SK-N-SH treated with all-trans-retinoic acid at 6 μM for 48 hours (cell line): ENCODE data around the gene ABHD4.

Experiments used
- ATAC-seq: fragments of 200-7000 bp; cut with Tn5 transposase; 3 replicates; pipeline ENCODE4 v1.9.1; 2020; ENCODE audit warnings: mild to moderate bottlenecking, moderate library complexity
- ARNTL ChIP-seq: fragments of 450-650 bp; formaldehyde crosslinking; IDR thresholded peaks from 2 replicates; pipeline ENCODE4 v1.5.0; 2020; ENCODE audit warnings: low read depth, mild to moderate bottlenecking, moderate library complexity, borderline replicate concordance
- BACH2 ChIP-seq: fragments of 250-450 bp; sonication (Bioruptor Pico); IDR thresholded peaks from 2 replicates; pipeline ENCODE4 v1.9.0; 2021; ENCODE audit warnings: mild to moderate bottlenecking, borderline replicate concordance
- CREB5 ChIP-seq: fragments of 250-450 bp; sonication (Bioruptor Pico); IDR thresholded peaks from 2 replicates; pipeline ENCODE4 v1.5.1; 2020; ENCODE audit warnings: low read depth, mild to moderate bottlenecking, moderate library complexity
- CSRNP3 ChIP-seq: fragments of 250-450 bp; sonication (Bioruptor Pico); IDR thresholded peaks from 2 replicates; pipeline ENCODE4 v1.5.1; 2021; ENCODE audit warnings: mild to moderate bottlenecking, moderate library complexity
- ESRRG ChIP-seq: fragments of 250-450 bp; sonication (Bioruptor Pico); IDR thresholded peaks from 2 replicates; pipeline ENCODE4 v1.6.1; 2021; ENCODE audit warnings: mild to moderate bottlenecking
- GLIS3 ChIP-seq: fragments of 250-450 bp; sonication (Bioruptor Pico); IDR thresholded peaks from 2 replicates; pipeline ENCODE4 v1.5.0; 2020; ENCODE audit warnings: mild to moderate bottlenecking, moderate library complexity
- ISL1 ChIP-seq: fragments of 250-450 bp; sonication (Bioruptor Pico); IDR thresholded peaks from 2 replicates; pipeline ENCODE4 v2.1.2; 2022; ENCODE audit warnings: mild to moderate bottlenecking, moderate library complexity
- PATZ1 ChIP-seq: fragments of 250-450 bp; sonication (Bioruptor Pico); IDR thresholded peaks from 2 replicates; pipeline ENCODE4 v1.8.0; 2020; ENCODE audit warnings: mild to moderate bottlenecking, moderate library complexity, borderline replicate concordance
- POU6F1 ChIP-seq: fragments of 250-450 bp; sonication (Bioruptor Pico); IDR thresholded peaks from 2 replicates; pipeline ENCODE4 v1.8.0; 2021; ENCODE audit warnings: low read depth, mild to moderate bottlenecking, moderate library complexity, borderline replicate concordance
- PPARA ChIP-seq: fragments of 250-450 bp; sonication (Bioruptor Pico); IDR thresholded peaks from 2 replicates; pipeline ENCODE4 v1.5.0; 2020; ENCODE audit warnings: mild to moderate bottlenecking, borderline replicate concordance
- RARB ChIP-seq: fragments of 250-450 bp; sonication (Bioruptor Pico); IDR thresholded peaks from 2 replicates; pipeline ENCODE4 v1.8.0; 2021; ENCODE audit warnings: mild to moderate bottlenecking, moderate library complexity
- SNAI2 ChIP-seq: fragments of 250-450 bp; sonication (Bioruptor Pico); IDR thresholded peaks from 2 replicates; pipeline ENCODE4 v1.5.0; 2020; ENCODE audit warnings: mild to moderate bottlenecking, moderate library complexity
- TCF4 ChIP-seq: fragments of 250-450 bp; sonication (Bioruptor Pico); IDR thresholded peaks from 2 replicates; pipeline ENCODE4 v1.8.0; 2021; ENCODE audit warnings: mild to moderate bottlenecking, moderate library complexity, borderline replicate concordance
- TOX ChIP-seq: fragments of 250-450 bp; sonication (Bioruptor Pico); IDR thresholded peaks from 2 replicates; pipeline ENCODE4 v1.8.0; 2021; ENCODE audit warnings: mild to moderate bottlenecking, moderate library complexity, borderline replicate concordance
- TSHZ2 ChIP-seq: fragments of 250-450 bp; sonication (Bioruptor Pico); IDR thresholded peaks from 2 replicates; pipeline ENCODE4 v1.5.0; 2020; ENCODE audit warnings: mild to moderate bottlenecking, moderate library complexity
- ZFP3 ChIP-seq: fragments of 250-450 bp; sonication (Bioruptor Pico); IDR thresholded peaks from 2 replicates; pipeline ENCODE4 v1.5.0; 2020; ENCODE audit warnings: mild to moderate bottlenecking, moderate library complexity
- ZFP30 ChIP-seq: fragments of 450-650 bp; formaldehyde crosslinking; IDR thresholded peaks from 2 replicates; pipeline ENCODE4 v1.5.0; 2022; ENCODE audit warnings: mild to moderate bottlenecking, moderate library complexity
- ZNF565 ChIP-seq: fragments of 450-650 bp; formaldehyde crosslinking; conservative IDR thresholded peaks from 2 replicates; pipeline ENCODE4 v1.5.0; 2020; ENCODE audit warnings: low read depth, mild to moderate bottlenecking, moderate library complexity
- ZNF70 ChIP-seq: fragments of 450-650 bp; formaldehyde crosslinking; IDR thresholded peaks from 2 replicates; pipeline ENCODE4 v1.5.0; 2020; ENCODE audit warnings: mild to moderate bottlenecking, moderate library complexity
- ZNF8 ChIP-seq: fragments of 450-650 bp; formaldehyde crosslinking; IDR thresholded peaks from 2 replicates; pipeline ENCODE4 v1.5.0; 2020; ENCODE audit warnings: mild to moderate bottlenecking, moderate library complexity

Gene ABHD4

GRCh38 chr14:22650046-22650739 is 52.1 kb downstream of the ABHD4 start:
- TF ChIP-seq ZNF70 (CRISPR knock-in tag): no peak
- no peak for TF ChIP-seq BACH2 (CRISPR knock-in tag)
- no peak for TF ChIP-seq GLIS3 (CRISPR knock-in tag)
- no peak for TF ChIP-seq ZNF565 (CRISPR knock-in tag)
- TF ChIP-seq SNAI2 (CRISPR knock-in tag): no peak
- no peak for TF ChIP-seq ZNF8 (CRISPR knock-in tag)
- no peak for TF ChIP-seq ESRRG (CRISPR knock-in tag)
- no peak for TF ChIP-seq TOX (CRISPR knock-in tag)
- no peak for TF ChIP-seq CSRNP3 (CRISPR knock-in tag)
- TF ChIP-seq RARB (CRISPR knock-in tag): no peak
- no peak for TF ChIP-seq CREB5 (CRISPR knock-in tag)
- no peak for TF ChIP-seq ARNTL
- no peak for TF ChIP-seq ZFP3 (CRISPR knock-in tag)
- TF ChIP-seq PATZ1 (CRISPR knock-in tag): no peak
- TF ChIP-seq PPARA (CRISPR knock-in tag): no peak
- no peak for TF ChIP-seq ISL1
- no peak for TF ChIP-seq TSHZ2 (CRISPR knock-in tag)
- no peak for TF ChIP-seq ZFP30 (CRISPR knock-in tag)
- ATAC-seq: no peak

GRCh38 chr14:22650960-22651521 is 52.9 kb downstream of the ABHD4 start:
- ATAC-seq: no peak; the same call in 2 of the 3 replicates

More at GRCh38 chr14:22650960-22651521, 52.9 kb downstream of the ABHD4 start:
- TF ChIP-seq TSHZ2 (CRISPR knock-in tag) (no peak), GLIS3 (CRISPR knock-in tag) (0 out of 2 replicates have a peak, but pooled peaks have one; percentile 52), ARNTL (no peak), PATZ1 (CRISPR knock-in tag) (peak; percentile 61; the same call in 1 of the 2 replicates), POU6F1 (CRISPR knock-in tag) (no peak), ISL1 (no peak), RARB (CRISPR knock-in tag) (no peak), ZNF565 (CRISPR knock-in tag) (no peak), ZNF8 (CRISPR knock-in tag) (no peak), PPARA (CRISPR knock-in tag) (no peak), CSRNP3 (CRISPR knock-in tag) (no peak), ZFP3 (CRISPR knock-in tag) (no peak), ZFP30 (CRISPR knock-in tag) (no peak), TCF4 (CRISPR knock-in tag) (no peak)
